Measurements from ENCODE around the gene FLAD1.

Gene FLAD1

GRCh38 chr1:155034318-155035208 is 51.4 kb downstream of the FLAD1 start:
- Mint-ChIP-seq H3K9me3 (no peaks in the 10 kb centered on the region), H3K4me3 (no peak overlapping the region), H3K36me3 (ENCODE audit: low read depth) (no peaks in the 10 kb centered on the region), H3K27ac (no peak overlapping the region), H3K4me1 (ENCODE audit: low read depth) (no peaks in the 10 kb centered on the region), H3K27me3 (peaks cover 5% of the 10 kb centered on the region)

DNA sequence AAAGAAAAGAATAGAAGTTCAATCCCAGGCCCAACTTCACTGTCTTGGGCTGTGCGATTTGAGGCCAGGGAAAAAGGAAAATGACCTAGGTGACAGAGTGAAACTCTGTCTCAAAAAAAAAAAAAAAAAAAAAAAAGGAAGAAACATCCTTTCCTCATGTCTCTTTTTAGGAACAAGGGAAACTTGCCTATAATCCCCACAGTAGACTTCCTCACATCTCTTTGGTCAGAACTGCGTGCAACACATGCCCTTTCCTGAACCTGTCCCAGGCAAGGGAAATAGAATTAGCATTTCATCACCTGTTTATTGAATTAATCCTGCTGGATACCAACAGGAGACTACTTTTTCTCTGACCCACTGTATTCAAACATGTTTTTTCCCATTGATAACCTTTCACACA is 52.8 kb downstream of the FLAD1 start:
- no peak overlapping the region for H3K4me3 Mint-ChIP-seq
- no peaks in the 10 kb centered on the region for H3K9me3 Mint-ChIP-seq
- H3K27ac Mint-ChIP-seq = no peak overlapping the region
- peaks cover 5% of the 10 kb centered on the region for H3K27me3 Mint-ChIP-seq
- no peaks in the 10 kb centered on the region for H3K4me1 Mint-ChIP-seq (ENCODE audit: low read depth)
- no peaks in the 10 kb centered on the region for H3K36me3 Mint-ChIP-seq (ENCODE audit: low read depth)

- no peaks in the 10 kb centered on the region for H3K9me3 Mint-ChIP-seq
- H3K27me3 Mint-ChIP-seq = peaks cover 5% of the 10 kb centered on the region
- no peak overlapping the region for H3K4me3 Mint-ChIP-seq
- H3K36me3 Mint-ChIP-seq (ENCODE audit: low read depth) = no peaks in the 10 kb centered on the region
- H3K4me1 Mint-ChIP-seq (ENCODE audit: low read depth) = no peaks in the 10 kb centered on the region
- no peak overlapping the region for H3K27ac Mint-ChIP-seq
Observed at GRCh38 chr1:155037043-155037442, 53.9 kb downstream of the FLAD1 start.

GRCh38 chr1:155037851-155038441 is 54.8 kb downstream of the FLAD1 start:
- Mint-ChIP-seq H3K4me1 (ENCODE audit: low read depth) (no peaks in the 10 kb centered on the region), H3K27me3 (peaks cover 5% of the 10 kb centered on the region), H3K36me3 (ENCODE audit: low read depth) (no peaks in the 10 kb centered on the region), H3K27ac (no peak overlapping the region), H3K9me3 (no peaks in the 10 kb centered on the region), H3K4me3 (no peak overlapping the region)

DNA sequence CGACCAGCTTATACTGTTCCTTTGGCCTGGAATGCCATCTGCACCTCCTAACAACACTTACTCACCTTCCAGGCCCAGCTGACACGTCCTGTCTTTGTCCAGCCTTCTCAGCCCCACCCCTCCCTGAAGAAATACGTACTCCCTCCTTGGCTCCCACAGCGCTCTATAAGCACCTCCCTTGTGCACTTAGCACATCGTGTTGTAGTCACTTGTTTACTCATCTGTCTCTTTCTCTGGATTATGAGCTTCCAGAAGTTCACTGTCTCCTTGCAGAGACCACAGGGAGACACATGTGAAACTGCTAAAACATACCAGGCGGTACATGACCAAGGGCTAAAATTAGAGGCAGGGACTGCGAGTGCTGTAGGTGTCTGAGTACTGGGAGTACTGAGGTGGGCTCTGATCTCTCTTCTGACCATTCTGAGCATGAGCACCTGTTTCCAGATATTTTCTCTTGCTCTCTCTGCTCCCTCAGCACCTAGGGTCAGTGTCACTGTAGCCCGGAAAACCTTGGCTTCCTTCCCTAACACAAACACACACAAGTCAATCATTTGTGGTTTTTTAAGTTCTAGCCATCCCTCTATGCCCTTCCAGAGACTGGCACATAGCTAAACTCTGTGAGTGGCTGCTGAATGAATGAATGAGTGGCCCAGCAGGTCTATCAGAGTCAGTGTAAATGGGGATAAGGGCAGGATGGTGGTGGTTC is 55.6 kb downstream of the FLAD1 start:
- no peaks in the 10 kb centered on the region for H3K4me1 Mint-ChIP-seq (ENCODE audit: low read depth)
- H3K27me3 Mint-ChIP-seq = peaks cover 5% of the 10 kb centered on the region
- no peaks in the 10 kb centered on the region for H3K9me3 Mint-ChIP-seq
- no peak overlapping the region for H3K27ac Mint-ChIP-seq
- no peaks in the 10 kb centered on the region for H3K36me3 Mint-ChIP-seq (ENCODE audit: low read depth)
- H3K4me3 Mint-ChIP-seq = no peak overlapping the region

DNA sequence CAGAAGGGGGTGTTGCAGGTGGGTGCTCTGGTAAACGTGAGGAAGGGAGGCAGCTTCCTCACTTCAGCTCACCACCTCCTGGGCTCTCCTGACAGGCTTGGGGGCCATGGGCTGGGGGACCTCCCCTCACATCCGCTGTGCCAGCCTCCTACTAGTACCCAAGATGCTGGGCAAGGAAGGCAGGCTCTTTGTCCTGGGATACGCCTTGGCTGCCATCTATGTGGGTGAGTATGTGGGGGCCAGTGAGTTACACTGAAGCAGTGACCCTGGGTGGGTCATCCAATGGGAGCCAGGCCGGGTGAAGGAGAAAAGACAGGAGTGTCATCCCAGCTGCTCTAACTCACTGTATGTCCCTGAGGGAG is 56.1 kb downstream of the FLAD1 start:
- Mint-ChIP-seq H3K27ac (no peak overlapping the region), H3K36me3 (ENCODE audit: low read depth) (no peaks in the 10 kb centered on the region), H3K9me3 (no peaks in the 10 kb centered on the region), H3K4me1 (ENCODE audit: low read depth) (no peaks in the 10 kb centered on the region), H3K4me3 (no peak overlapping the region), H3K27me3 (peaks cover 5% of the 10 kb centered on the region)

GRCh38 chr1:155040358-155041093 is 57.4 kb downstream of the FLAD1 start:
- Mint-ChIP-seq H3K4me3 (no peak overlapping the region), H3K4me1 (ENCODE audit: low read depth) (peaks cover 8% of the 10 kb centered on the region), H3K27me3 (peaks cover 5% of the 10 kb centered on the region), H3K9me3 (no peaks in the 10 kb centered on the region), H3K27ac (no peak overlapping the region), H3K36me3 (ENCODE audit: low read depth) (no peaks in the 10 kb centered on the region)
